Neural crest cell (in vitro differentiated cells): Measurements from ENCODE around the gene NDUFA8. TPM values are rescaled to one million over a fixed set of nuclear protein-coding genes. Genes with fewer than 3 reads are reported as not detected.

Experiments used
- DNase-seq: peaks from one replicate; pipeline ENCODE4 v3.0.0; 2021; ENCODE audit warnings: low read depth, mixed read lengths, low spot score
- H3K27ac Mint-ChIP-seq: one replicate; pipeline ENCODE4 v1.8.0; 2021; ENCODE audit warnings: mild to moderate bottlenecking, mixed read lengths; ENCODE audit not compliant: unreplicated experiment
- H3K27me3 Mint-ChIP-seq: 2 replicates; pipeline ENCODE4 v1.8.0; 2021; ENCODE audit warnings: low read depth, mild to moderate bottlenecking, mixed read lengths
- H3K36me3 Mint-ChIP-seq: 2 replicates; pipeline ENCODE4 v1.8.0; 2021; ENCODE audit warnings: low read depth, mild to moderate bottlenecking, mixed read lengths
- H3K4me1 Mint-ChIP-seq: 2 replicates; pipeline ENCODE4 v1.8.0; 2021; ENCODE audit warnings: mixed read lengths
- H3K4me3 Mint-ChIP-seq: one replicate; pipeline ENCODE4 v1.8.0; 2021; ENCODE audit warnings: mild to moderate bottlenecking, mixed read lengths
- H3K9me3 Mint-ChIP-seq: 2 replicates; pipeline ENCODE4 v1.8.0; 2021; ENCODE audit warnings: mixed read lengths
- total RNA-seq: library from RNA; stranded (reverse); gene quantifications from 2 replicates; pipeline ENCODE4 v1.2.1, GENCODE V29; 2021
- TF ChIP-seq, protein P1 (sequence below): fragments of 200-600 bp; sonication (generic); conservative IDR thresholded peaks from 2 replicates; pipeline ENCODE4 v1.5.0; 2021; ENCODE audit warnings: antibody characterized with exemption, mild to moderate bottlenecking

NDUFA8 gene
- total RNA-seq, 1 donor from 2014 or later = 51.4 TPM

DNA sequence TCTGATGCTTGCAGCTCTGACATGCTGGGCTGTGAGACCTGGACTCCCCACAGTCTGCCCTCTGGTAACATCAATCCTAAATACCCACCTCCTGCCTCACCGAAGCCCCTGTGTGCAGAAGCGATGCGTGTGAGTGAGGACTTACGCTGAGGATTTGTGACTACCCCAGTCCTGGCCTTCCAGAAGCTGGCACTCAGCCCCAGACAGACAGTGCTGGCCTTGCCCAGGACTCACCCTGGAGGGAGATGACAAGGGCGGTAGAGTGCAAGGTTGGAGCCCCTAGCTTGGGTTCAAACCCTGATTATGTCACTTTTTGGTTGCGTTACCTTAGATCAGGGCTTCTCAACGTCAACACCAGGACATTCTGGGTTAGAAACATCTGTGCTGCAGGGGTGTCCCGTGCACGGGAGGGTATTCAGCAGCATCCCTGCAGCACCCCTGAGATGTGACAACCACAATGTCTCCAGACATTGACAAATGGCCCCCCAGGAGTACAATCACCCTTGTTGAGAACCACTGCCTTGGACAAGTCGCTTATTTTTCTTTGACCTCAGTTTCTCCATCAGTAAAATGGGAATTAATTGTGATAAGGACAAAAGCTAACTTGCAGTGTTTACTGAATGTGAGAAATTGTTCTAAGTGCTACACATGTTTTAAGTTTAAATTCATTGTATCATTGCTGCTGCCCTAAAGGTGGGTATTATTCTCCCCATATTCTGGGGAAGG, 43.0 kb downstream of the NDUFA8 start:
- no peak for DNase-seq
- Mint-ChIP-seq H3K9me3 (no peaks in the 10 kb centered on the region), H3K27ac (no peak overlapping the region), H3K27me3 (peaks cover 12% of the 10 kb centered on the region), H3K4me3 (no peak overlapping the region), H3K36me3 (no peaks in the 10 kb centered on the region), H3K4me1 (peaks cover 4% of the 10 kb centered on the region)
- TF ChIP-seq, protein P1, sequence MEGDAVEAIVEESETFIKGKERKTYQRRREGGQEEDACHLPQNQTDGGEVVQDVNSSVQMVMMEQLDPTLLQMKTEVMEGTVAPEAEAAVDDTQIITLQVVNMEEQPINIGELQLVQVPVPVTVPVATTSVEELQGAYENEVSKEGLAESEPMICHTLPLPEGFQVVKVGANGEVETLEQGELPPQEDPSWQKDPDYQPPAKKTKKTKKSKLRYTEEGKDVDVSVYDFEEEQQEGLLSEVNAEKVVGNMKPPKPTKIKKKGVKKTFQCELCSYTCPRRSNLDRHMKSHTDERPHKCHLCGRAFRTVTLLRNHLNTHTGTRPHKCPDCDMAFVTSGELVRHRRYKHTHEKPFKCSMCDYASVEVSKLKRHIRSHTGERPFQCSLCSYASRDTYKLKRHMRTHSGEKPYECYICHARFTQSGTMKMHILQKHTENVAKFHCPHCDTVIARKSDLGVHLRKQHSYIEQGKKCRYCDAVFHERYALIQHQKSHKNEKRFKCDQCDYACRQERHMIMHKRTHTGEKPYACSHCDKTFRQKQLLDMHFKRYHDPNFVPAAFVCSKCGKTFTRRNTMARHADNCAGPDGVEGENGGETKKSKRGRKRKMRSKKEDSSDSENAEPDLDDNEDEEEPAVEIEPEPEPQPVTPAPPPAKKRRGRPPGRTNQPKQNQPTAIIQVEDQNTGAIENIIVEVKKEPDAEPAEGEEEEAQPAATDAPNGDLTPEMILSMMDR = no peak

DNA sequence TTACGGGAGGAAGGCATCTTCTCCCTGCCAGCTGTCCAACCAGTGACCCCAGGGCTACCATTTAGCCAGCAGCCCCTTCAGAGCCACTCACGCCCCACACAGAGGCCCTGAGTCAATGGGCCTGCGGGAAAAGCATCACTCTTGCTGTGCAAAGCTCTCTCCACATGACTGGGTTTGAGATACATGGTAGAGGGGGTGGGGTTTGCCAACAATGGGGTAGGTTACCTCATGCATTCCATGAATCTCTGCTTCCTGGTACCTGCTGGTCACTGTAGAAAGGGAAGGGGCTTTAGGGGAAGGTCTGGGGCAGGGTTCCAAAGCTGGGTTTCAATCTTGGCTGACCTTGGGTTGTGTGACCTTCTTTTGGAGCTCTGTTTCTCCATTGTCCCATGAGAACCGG, 43.5 kb downstream of the NDUFA8 start:
- TF ChIP-seq, protein P1 = no peak
- Mint-ChIP-seq H3K27ac (no peak overlapping the region), H3K27me3 (peaks cover 12% of the 10 kb centered on the region)

GRCh38 chr9:122115176-122116035, 44.2 kb downstream of the NDUFA8 start:
- DNase-seq = no peak
- H3K27ac Mint-ChIP-seq = peak overlapping the region; percentile 43
- H3K4me3 Mint-ChIP-seq = no peak overlapping the region
- H3K4me1 Mint-ChIP-seq = peaks cover 4% of the 10 kb centered on the region
- H3K27me3 Mint-ChIP-seq = peaks cover 12% of the 10 kb centered on the region
- TF ChIP-seq, protein P1 = no peak
- no peaks in the 10 kb centered on the region for H3K9me3 Mint-ChIP-seq
- no peaks in the 10 kb centered on the region for H3K36me3 Mint-ChIP-seq

More for the DNA sequence above, 43.5 kb downstream of the NDUFA8 start:
- Mint-ChIP-seq H3K4me1 (peaks cover 4% of the 10 kb centered on the region), H3K36me3 (no peaks in the 10 kb centered on the region), H3K9me3 (no peaks in the 10 kb centered on the region), H3K4me3 (no peak overlapping the region)
- DNase-seq = no peak

- peaks cover 12% of the 10 kb centered on the region for H3K27me3 Mint-ChIP-seq
- TF ChIP-seq, protein P1 = no peak
- no peaks in the 10 kb centered on the region for H3K36me3 Mint-ChIP-seq
- DNase-seq = no peak
- H3K4me1 Mint-ChIP-seq = peaks cover 4% of the 10 kb centered on the region
- H3K4me3 Mint-ChIP-seq = no peak overlapping the region
- peak overlapping the region; percentile 92 for H3K27ac Mint-ChIP-seq
- no peaks in the 10 kb centered on the region for H3K9me3 Mint-ChIP-seq
Measured at GRCh38 chr9:122113574-122113973, 46.0 kb downstream of the NDUFA8 start.

DNA sequence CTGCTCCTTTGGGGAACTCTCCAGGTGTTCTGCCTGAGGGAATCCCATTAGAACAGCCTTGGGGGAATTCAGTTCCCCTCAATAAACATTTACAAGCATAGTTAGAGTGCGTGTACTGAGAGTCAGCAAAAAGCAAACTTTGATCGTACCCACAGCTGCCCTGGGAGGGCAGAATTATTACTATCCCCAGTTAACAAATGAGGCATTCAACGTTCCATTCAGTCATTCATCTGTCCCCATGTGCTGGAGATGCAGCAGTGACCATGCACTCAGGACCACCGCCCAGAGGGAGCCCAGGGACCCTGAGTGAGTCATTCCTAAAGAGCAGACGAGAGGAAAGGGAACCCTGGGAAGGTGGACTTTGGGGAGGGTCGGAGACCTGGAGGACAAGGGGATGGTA, 47.3 kb downstream of the NDUFA8 start:
- DNase-seq = no peak
- Mint-ChIP-seq H3K4me1 (peaks cover 9% of the 10 kb centered on the region), H3K27ac (no peak overlapping the region), H3K36me3 (no peaks in the 10 kb centered on the region), H3K27me3 (peaks cover 12% of the 10 kb centered on the region), H3K4me3 (no peak overlapping the region), H3K9me3 (no peaks in the 10 kb centered on the region)
- TF ChIP-seq, protein P1 = no peak
